AG04450 (cell line): ENCODE data around the gene SIRT4. TPM values are rescaled to one million over a fixed set of nuclear protein-coding genes. Genes with fewer than 3 reads are reported as not detected.

Experiments used
- CTCF ChIA-PET: fragments of 300-600, 350-600 bp; formaldehyde crosslinking; extraction: SDS; loops from one replicate; lab custom pipeline; 2022; ENCODE audit warnings: antibody characterized with exemption, inconsistent platforms; lab: Charles Lee
- POLR2A ChIA-PET: fragments of 350-600 bp; formaldehyde crosslinking; extraction: SDS; loops from one replicate; lab custom pipeline; 2021; ENCODE audit warnings: antibody characterized with exemption, inconsistent platforms; lab: Yijun Ruan, JAX
- DNase-seq: peaks from one replicate; pipeline ENCODE4 v3.0.0-alpha.2; 2011; ENCODE audit warnings: low read depth, low spot score
- H3K27ac ChIP-seq: one replicate; pipeline ENCODE4 v1.5.1; 2012; ENCODE audit warnings: low read depth, low read length, control low read depth
- H3K27me3 ChIP-seq: one replicate; pipeline ENCODE4 v1.6.0; 2012; ENCODE audit warnings: low read length; ENCODE audit not compliant: control insufficient read depth, insufficient read depth
- H3K4me3 ChIP-seq: 2 replicates; pipeline ENCODE4 v1.5.1; 2011; ENCODE audit warnings: mild to moderate bottlenecking, low read depth, low read length, control low read depth
- H3K9me3 ChIP-seq: 2 replicates; pipeline ENCODE4 v1.5.1; 2012; ENCODE audit warnings: low read length; ENCODE audit not compliant: control insufficient read depth, insufficient read depth
- polyA plus RNA-seq: library from polyadenylated mRNA; depleted of rRNA; stranded (reverse); fragments of >200 nt; gene quantifications from 2 replicates; pipeline ENCODE4 v1.2.3, GENCODE V29; 2011
- TF ChIP-seq, protein P1 (sequence below): IDR thresholded peaks from 2 replicates; pipeline ENCODE4 v1.5.1; 2011; ENCODE audit warnings: low read depth, low read length, control low read depth, inconsistent platforms

The SIRT4 gene
- polyA plus RNA-seq, 1 experiment: 1.9 TPM

DNA sequence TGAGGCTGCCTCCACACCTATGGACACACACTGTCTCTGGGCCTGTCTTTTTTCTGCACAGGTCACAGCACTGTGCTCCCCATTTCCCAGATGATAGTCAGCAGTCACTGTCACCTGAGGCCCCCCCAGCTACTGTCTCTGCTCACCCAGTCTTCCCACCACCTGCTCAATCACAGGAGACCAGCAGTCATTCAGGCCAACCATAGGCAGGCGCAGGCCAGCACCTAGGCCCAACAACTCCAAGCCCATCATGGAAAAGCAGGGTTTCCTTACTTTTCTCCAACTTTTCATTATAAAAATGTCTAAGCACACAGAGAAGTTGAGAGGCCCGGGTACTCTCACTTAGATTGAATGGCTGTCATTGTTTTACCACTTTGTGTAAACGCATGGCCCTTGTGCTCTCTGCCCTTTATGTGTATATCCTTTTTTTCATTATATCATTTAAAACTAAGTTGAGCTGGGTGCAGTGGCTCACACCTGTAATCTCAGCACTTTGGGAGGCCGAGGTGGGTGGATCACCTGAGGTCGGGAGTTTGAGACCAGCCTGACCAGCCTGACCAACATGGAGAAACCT, 43.7 kb upstream of the SIRT4 start:
- DNase-seq: no peak
- Histone ChIP-seq H3K9me3 (no peaks in the 10 kb centered on the region), H3K4me3 (no peak overlapping the region), H3K27ac (peak overlapping the region; percentile 39), H3K27me3 (no peaks in the 10 kb centered on the region)
- ChIA-PET CTCF (interaction anchor here (1.3 to 21.8 kb wide), 2 partner anchors 33 to 57 kb away, joined by 5 to 685 read pairs; partner anchors contain the start of gene RPLP0), POLR2A (interaction anchor here (1.2 to 2.7 kb wide), 4 partner anchors 28 to 57 kb away, joined by 4 to 54 read pairs (median 42); partner anchors contain the start of genes RNU4-1, RNU4-2 and RPLP0)
- TF ChIP-seq, protein P1, sequence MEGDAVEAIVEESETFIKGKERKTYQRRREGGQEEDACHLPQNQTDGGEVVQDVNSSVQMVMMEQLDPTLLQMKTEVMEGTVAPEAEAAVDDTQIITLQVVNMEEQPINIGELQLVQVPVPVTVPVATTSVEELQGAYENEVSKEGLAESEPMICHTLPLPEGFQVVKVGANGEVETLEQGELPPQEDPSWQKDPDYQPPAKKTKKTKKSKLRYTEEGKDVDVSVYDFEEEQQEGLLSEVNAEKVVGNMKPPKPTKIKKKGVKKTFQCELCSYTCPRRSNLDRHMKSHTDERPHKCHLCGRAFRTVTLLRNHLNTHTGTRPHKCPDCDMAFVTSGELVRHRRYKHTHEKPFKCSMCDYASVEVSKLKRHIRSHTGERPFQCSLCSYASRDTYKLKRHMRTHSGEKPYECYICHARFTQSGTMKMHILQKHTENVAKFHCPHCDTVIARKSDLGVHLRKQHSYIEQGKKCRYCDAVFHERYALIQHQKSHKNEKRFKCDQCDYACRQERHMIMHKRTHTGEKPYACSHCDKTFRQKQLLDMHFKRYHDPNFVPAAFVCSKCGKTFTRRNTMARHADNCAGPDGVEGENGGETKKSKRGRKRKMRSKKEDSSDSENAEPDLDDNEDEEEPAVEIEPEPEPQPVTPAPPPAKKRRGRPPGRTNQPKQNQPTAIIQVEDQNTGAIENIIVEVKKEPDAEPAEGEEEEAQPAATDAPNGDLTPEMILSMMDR: no peak

DNA sequence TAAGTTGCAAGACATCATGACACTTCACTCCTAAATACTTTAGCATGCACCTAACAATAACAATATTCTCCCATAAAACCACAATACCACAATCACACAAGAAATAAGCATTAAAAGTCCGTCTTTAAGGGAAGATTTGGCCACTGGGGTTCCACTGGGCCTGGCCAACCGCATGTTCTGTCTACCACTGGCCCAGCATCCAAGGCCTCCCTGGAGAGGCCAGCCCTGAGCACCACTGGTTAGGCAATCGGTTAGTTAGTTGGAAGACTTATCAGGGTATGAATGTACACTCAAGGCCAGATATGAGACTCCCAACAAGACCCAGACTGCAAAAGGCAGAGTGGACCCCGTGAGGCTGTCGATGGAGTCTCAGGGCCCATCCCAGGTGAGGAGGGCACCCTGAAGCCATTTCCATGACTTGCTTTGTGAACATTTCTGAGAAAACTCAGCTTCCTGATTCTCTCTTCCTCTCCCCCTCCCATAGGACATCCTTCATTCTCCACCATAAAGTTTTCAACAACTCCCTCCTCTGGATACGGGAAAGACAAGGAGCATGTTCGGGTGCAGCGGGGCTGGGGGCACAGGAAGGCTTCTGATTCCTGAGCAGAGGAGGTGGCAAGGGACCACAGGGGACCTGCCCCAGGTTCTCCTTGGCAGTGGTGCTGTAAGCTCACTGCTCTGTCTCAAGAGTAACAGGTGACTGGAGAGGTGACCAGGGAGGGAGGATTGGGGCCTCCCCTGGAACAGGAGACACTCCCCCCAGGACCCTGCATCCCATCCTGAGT, 42.5 kb upstream of the SIRT4 start:
- peak overlapping the region; percentile 57 for H3K27ac ChIP-seq
- no peak for DNase-seq
- ChIA-PET POLR2A (interaction anchor here (1.2 to 10.0 kb wide), 2 partner anchors 31 to 58 kb away, joined by 4 to 118 read pairs; no protein-coding TSS in a partner anchor), CTCF (interaction anchor here (0.6 to 21.8 kb wide), 2 partner anchors 34 to 713 kb away, joined by 4 to 685 read pairs; no protein-coding TSS in a partner anchor)
- no peaks in the 10 kb centered on the region for H3K27me3 ChIP-seq
- TF ChIP-seq, protein P1: no peak
- H3K9me3 ChIP-seq: no peaks in the 10 kb centered on the region
- no peak overlapping the region for H3K4me3 ChIP-seq

DNA sequence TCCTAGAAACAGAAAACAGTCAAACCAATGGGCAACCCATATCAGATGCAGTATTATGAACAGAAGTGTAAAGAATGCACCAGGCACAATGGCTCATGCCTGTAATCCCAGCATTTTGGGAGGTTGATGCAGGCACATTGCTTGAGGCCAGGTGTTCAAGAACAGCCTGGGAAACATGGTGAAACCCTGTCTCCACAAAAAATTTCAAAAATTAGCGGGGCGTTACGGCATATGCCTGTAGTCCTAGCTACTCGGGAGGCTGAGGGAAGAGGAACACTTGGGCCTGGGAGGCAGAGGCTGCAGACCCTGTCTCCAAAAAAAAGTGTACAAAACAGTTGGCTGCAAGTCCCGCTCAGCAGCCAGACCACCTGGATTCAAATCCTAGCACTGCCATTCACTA, 41.5 kb upstream of the SIRT4 start:
- H3K9me3 ChIP-seq: no peaks in the 10 kb centered on the region; the same call in 1 of the 2 replicates
- H3K27ac ChIP-seq: no peak overlapping the region
- no peaks in the 10 kb centered on the region for H3K27me3 ChIP-seq
- CTCF ChIA-PET: interaction anchor here (1.0 to 21.8 kb wide), 3 partner anchors 25 to 41 kb away, joined by 3 to 685 read pairs (median 7); partner anchors contain the start of gene SIRT4
- no peak for DNase-seq
- POLR2A ChIA-PET: interaction anchor here (10.0 kb wide), 1 partner anchor 32 kb away, joined by 118 read pairs; no protein-coding TSS in a partner anchor
- TF ChIP-seq, protein P1: no peak
- H3K4me3 ChIP-seq: no peak overlapping the region

DNA sequence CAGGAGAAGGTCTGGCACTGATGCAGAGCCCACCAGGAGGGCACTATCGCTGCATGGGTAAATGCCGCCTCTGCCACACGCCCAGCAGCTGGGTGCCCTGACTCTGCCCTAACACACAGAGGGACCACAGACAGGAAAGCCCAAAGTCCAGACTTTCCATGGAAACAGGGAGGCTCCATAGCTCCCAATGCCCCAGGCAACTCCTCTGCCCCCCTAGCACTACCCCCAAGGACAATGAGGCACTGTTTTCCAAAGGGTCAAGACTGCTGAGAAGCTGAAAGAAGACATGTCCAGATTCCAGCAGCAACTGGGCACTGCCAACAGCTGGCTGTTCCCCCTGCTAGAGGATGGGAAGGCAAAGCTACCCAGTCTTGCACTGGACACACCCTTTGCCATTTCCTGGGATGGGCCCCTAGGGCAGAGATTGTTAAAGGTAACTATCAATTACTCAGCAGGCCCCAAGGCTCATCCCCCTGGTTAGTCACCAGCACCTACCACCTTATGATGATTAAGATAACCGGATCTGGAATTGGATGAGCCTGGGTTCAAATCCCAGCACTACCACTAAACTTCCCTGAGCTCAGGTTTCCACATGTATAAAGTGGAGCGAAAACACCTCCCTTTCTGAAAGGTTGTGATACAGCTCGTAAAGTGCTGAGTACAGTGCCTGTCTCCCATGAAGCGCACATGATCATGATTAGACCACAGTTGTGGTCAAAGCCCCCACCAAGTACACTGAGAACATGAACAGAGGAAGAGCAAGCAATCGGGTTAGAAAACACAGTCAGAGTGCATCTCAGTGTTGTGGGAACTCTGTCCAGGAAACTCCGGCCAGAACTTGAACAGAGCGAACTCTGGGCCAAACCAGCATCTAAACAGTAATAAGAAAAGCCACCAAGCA, 39.9 kb upstream of the SIRT4 start:
- Histone ChIP-seq H3K27me3 (no peaks in the 10 kb centered on the region), H3K27ac (no peak overlapping the region), H3K4me3 (peak overlapping the region; percentile 77), H3K9me3 (no peaks in the 10 kb centered on the region; the same call in 1 of the 2 replicates)
- ChIA-PET CTCF (interaction anchor here (0.6 to 21.8 kb wide), 5 partner anchors 22 to 60 kb away, joined by 3 to 685 read pairs (median 7); partner anchors contain the start of gene RPLP0), POLR2A (interaction anchor here (1.4 to 10.0 kb wide), 5 partner anchors 27 to 66 kb away, joined by 3 to 118 read pairs (median 27); partner anchors contain the start of genes RNU4-1, RNU4-2 and RPLP0)
- no peak for DNase-seq
- TF ChIP-seq, protein P1: no peak
